Measurements from ENCODE around the gene FZR1.
"Not testable (repeated sequence)": the region's sequence is repeated elsewhere in the genome, so short reads cannot be mapped to it uniquely, and the experiment has no call there.

FZR1 gene

DNA sequence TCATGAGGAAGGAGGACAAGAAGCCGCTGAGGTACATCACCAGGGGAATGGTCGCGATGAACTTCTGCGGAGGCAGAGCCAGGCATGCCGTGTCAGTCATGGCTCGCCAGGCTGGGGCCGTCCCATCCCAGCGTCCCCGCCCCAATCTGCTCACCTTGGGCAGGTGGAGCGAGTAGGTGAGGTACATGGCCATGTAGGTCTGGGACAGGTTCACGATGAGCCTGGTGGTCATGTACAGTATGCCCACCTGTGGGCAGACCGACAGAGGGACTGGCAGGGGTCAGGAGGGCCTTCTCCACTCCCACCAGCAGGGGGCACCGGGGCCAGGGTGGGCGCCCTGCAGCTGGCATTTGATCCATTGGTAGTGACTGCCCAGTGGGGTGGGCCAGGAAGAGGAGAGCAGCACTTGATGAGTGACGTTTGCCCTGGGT is 41.2 kb downstream of the FZR1 start:
- DNase-seq (ENCODE audit: low spot score), result peak; percentile 65

- no peak for DNase-seq (ENCODE audit: low spot score)
These were observed 41.7 kb downstream of the FZR1 start for GRCh38 chr19:3547767-3548282.

DNA sequence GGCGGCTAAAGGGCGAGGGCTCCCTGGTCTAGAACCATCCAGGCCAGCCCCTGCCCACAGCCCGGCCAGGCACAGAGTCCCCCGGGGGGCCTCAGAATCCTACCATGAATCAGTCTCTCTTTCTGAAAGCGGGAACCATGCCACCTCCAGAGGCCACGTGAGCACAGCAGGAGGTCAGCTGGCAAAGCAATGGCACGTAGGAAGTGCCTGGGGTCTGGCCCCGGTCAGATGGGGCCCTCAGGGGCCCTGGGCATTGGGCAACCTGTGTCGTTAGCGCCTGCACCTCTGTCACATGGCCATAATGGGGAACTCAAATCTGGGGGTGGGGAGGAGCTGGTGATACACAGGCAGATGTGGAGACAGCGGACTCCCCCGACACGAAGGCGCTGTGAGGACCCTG is 42.5 kb downstream of the FZR1 start:
- no peak for DNase-seq (ENCODE audit: low spot score)

- no peak for DNase-seq (ENCODE audit: low spot score)
These were observed 43.7 kb downstream of the FZR1 start for GRCh38 chr19:3549816-3550215.

- no peak for DNase-seq (ENCODE audit: low spot score)
These were observed 45.1 kb downstream of the FZR1 start for GRCh38 chr19:3550947-3551791.

DNA sequence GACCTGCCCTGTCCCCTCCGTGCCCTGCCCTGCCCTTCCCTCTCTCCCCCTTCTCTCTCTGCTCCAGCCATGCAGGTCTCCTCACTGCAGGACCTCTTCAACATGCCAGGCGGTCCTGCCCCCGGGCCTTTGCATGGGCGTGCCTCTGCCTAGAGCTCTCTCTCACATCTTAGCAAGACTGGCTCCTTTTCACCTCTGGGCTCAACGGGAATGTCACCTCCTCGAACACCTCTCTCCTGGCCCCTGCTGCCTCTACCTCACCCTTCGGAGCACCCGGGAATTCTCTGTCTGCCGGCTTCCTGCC is 45.6 kb downstream of the FZR1 start:
- no peak for DNase-seq (ENCODE audit: low spot score)

GRCh38 chr19:3554254-3555083 is 48.4 kb downstream of the FZR1 start:
- no peak for DNase-seq (ENCODE audit: low spot score)

DNA sequence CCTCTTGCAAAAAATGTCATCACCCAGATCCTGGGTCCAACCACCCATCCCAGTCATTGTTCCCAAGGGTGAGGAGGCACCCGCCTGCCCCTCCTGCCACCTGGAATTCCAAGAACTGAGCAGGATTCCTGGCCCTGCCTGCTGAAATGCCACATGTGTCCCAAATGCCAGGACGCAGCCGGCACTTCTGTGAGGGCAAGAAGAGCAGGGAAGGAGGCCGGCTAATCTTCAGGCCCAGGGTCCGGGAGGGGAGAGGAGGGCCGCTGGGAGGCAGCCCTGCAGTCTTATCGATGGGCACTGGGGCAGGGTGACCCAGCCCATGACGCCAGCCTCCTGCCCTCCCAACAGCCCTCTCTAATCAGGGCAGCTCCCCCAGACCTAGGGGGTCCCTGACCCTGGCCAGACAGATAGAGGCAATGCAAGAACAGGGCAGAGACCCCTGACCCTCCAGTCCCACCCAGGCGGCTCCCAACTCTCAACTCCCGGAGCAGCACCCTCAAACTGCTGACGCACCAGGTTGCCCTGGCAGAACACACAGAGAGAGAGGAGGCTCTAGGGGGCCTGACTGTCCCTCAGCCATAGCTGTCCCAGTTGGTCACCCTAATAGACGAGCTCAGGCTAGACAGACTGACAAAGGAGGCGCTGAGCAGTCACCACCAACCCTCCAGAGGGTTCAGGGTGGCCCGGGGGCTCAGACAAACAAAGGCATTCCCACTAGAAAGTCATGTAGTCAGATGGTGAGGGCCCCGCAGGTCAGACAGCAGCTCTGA is 49.7 kb downstream of the FZR1 start:
- DNase-seq (ENCODE audit: low spot score), result no peak

GRCh38 chr19:3556423-3556977 is 50.4 kb downstream of the FZR1 start:
- no peak for DNase-seq (ENCODE audit: low spot score)

GRCh38 chr19:3556978-3557460 is 50.9 kb downstream of the FZR1 start:
- peak; percentile 76 for DNase-seq (ENCODE audit: low spot score)

DNA sequence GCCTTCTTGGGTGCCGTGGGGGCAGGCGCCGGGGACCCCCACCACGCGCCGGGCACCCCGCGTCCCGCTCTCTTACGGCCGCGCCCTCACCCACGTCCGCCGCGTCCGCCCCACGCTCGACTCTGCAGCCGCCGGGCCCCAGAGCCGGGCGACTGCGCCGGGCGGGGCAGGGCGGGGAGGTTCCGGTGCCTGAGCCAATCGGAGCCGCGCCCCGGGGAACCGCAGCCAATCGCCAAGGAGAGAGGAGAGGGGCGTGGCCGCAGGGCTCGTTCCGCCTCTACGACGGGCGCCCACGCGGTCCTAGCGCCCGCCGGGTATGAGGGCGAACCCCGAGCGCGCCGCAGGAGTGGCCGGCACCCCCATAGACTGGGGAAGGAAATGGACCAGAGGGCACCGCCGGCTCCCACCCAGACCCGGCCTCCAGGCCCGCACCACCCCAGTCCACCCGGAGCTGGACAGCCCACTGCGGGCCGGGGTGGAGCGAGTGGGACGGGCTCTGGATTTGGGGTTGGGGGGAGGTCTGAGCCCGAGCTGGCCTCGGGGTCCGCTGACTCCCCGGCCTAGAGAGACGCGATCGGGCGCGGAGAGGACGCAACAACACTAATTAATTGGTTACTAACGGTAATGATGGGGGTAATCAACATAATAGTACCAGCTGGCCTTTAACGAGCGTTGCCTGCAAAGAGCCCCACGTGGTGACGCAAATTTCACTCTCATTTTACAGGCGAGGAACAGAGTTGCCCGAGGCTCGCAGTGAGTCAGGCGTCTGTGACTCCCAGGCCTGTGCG is 51.5 kb downstream of the FZR1 start, which contains the start of gene MFSD12:
Gene MFSD12, minus strand, starts transcription at position 126 of the 788 bp plus-strand sequence. CDS start 183 bp downstream, outside the sequence.
- DNase-seq (ENCODE audit: low spot score), result peak; percentile 100

DNA sequence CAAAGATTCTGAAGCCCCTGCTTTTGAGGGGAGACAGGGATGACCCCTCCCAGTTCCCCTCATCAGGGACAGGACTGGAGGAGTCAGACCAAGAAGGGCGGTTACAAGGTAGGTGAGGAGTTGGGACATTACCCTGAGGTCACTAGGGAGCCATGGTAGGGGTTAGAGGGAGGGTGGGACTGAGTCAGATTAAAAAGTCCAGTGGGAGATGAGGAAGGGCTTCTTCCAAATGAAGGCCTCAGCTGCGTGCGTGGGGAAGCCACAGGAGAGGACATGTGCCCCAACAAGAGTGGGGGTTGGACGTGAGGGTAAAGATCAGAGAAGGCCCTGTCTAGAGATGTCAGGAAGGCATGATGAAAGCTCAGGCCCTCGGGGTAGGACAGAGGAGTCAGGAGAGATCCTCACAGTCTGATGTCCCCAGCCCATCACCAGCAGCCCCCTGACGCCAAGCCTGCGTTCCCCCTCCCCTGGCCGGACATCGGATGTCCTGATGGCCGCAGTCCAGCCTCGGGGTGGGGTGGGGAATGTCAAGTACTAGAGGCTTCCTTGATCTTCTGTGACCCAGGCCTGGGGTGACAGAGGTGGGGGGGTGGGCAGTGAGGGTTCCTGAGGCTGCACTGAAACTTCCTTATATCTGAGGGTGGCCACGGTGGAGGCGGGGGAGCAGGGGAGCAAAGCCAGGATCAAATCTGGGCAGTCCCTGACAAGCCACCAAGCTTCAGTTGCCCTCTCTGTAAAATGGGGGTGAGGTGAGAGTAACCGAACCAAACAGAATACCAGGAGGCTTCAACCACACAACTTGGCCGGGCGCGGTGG is 57.8 kb downstream of the FZR1 start:
- no peak for DNase-seq (ENCODE audit: low spot score)

GRCh38 chr19:3565139-3565538 is 59.0 kb downstream of the FZR1 start:
- no peak for DNase-seq (ENCODE audit: low spot score)

DNA sequence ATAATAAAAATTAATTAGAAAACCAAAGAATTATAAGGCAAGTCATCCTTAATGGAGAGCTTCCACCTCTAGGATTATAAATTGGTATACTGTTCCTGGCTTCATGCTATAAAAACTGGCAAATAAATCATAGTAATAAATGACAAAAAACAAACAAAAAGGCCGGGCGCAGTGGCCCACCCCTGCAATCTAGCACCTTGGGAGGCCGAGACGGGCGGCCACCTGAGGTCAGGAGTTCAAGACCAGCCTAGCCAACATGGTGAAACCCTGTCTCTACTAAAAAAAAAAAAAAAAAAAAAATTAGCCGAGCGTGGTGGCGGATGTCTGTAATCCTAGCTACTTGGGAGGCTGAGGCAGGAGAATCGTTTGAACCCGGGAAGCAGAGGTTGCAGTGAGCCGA is 63.9 kb downstream of the FZR1 start:
- not testable (repeated sequence) for DNase-seq (ENCODE audit: low spot score)

GRCh38 chr19:3570606-3571011 is 64.5 kb downstream of the FZR1 start:
- DNase-seq (ENCODE audit: low spot score), result no peak

GRCh38 chr19:3572132-3572854 is 66.2 kb downstream of the FZR1 start:
- peak; percentile 99 for DNase-seq (ENCODE audit: low spot score)

- DNase-seq (ENCODE audit: low spot score), result no peak
These were observed 66.7 kb downstream of the FZR1 start, which contains the start of gene HMG20B for GRCh38 chr19:3572855-3573161. HMG20B (plus strand) TSS chr19:3572944; CDS start chr19:3573310, 366 bp downstream.

GRCh38 chr19:3573162-3573857 is 67.2 kb downstream of the FZR1 start:
- no peak for DNase-seq (ENCODE audit: low spot score)

Measured in hepatic stellate cell (primary cell).